MCF 10A (cell line): ENCODE data around the gene CCDC63. TPM values are rescaled to one million over a fixed set of nuclear protein-coding genes. Genes with fewer than 3 reads are reported as not detected.
A peak's percentile ranks its signal among the peaks of the same experiment; 100 is the strongest.

Experiments
- BruUV-seq: library from RNA; stranded (reverse); fragments of 400-500 nt; replicated peaks from 2 replicates; lab custom pipeline; 2021; lab: Mats Ljungman, UMichigan
- CTCF ChIA-PET: fragments of 300-600 bp; sonication (Branson Sonifier 250); formaldehyde crosslinking; extraction: SDS; loops from one replicate; lab custom pipeline; 2021; ENCODE audit warnings: antibody characterized with exemption, inconsistent platforms; lab: Yijun Ruan, JAX
- POLR2A ChIA-PET: fragments of 300-600, 350-650 bp; sonication (Branson Sonifier 250); formaldehyde crosslinking; extraction: SDS; loops from one replicate; lab custom pipeline; 2020; ENCODE audit warnings: antibody characterized with exemption, inconsistent platforms; lab: Yijun Ruan, JAX
- DNase-seq: peaks from one replicate; pipeline ENCODE4 v3.0.0-alpha.2; 2018; ENCODE audit not compliant: unreplicated experiment
- H3K27ac Mint-ChIP-seq: one replicate; pipeline ENCODE4 v1.8.0; 2022; ENCODE audit warnings: mild to moderate bottlenecking, low read depth, mixed read lengths; ENCODE audit not compliant: unreplicated experiment
- H3K27me3 Mint-ChIP-seq: one replicate; pipeline ENCODE4 v1.8.0; 2022; ENCODE audit warnings: mixed read lengths; ENCODE audit not compliant: insufficient read depth, unreplicated experiment
- H3K36me3 Mint-ChIP-seq: one replicate; pipeline ENCODE4 v1.8.0; 2022; ENCODE audit warnings: mild to moderate bottlenecking, moderate library complexity, mixed read lengths; ENCODE audit not compliant: insufficient read depth, unreplicated experiment
- H3K4me1 Mint-ChIP-seq: one replicate; pipeline ENCODE4 v1.8.0; 2022; ENCODE audit warnings: mixed read lengths; ENCODE audit not compliant: insufficient read depth, unreplicated experiment
- H3K4me3 Mint-ChIP-seq: one replicate; pipeline ENCODE4 v1.8.0; 2022; ENCODE audit warnings: mild to moderate bottlenecking, moderate library complexity, mixed read lengths; ENCODE audit not compliant: unreplicated experiment
- H3K9me3 Mint-ChIP-seq: one replicate; pipeline ENCODE4 v1.8.0; 2022; ENCODE audit warnings: mixed read lengths; ENCODE audit not compliant: unreplicated experiment
- intact Hi-C: fragments of 100-400 bp; cut with micrococcal nuclease; formaldehyde crosslinking; loops from 2 replicates; pipeline ENCODE4 v1.14.1; 2022
- total RNA-seq: library from RNA; stranded (reverse); gene quantifications from 2 replicates; pipeline ENCODE4 v1.2.3, GENCODE V29; 2022
- TF ChIP-seq, protein P1 (sequence below): fragments of 200-600 bp; IDR thresholded peaks from one replicate; pipeline ENCODE4 v1.8.0; 2022; ENCODE audit warnings: antibody characterized with exemption, mild to moderate bottlenecking; ENCODE audit not compliant: unreplicated experiment

Gene CCDC63
- total RNA-seq, 1 experiment from 2014 or later: not detected

DNA sequence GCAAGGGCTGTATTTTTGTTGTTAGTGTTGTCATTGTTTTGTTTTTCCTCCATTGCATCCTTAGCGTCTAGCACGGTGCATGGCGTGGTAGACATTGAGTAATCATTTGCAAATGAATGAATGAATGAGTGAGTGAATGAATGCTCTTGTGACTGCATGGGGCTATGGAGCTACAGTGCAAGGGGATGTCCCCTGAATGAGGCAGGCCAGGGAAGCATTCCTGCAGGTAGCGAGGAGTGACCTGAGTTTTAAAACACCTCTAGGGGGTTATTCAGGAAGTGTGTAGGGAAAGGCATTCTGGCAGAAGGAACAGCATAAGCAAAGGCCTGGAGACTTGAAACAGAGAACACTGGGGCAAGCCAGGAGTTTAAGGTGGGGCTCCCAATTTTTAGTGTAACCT is 56.7 kb downstream of the CCDC63 start:
- no peaks in the 10 kb centered on the region for H3K9me3 Mint-ChIP-seq
- no peak overlapping the region for H3K27ac Mint-ChIP-seq
- peaks cover 14% of the 10 kb centered on the region for H3K4me1 Mint-ChIP-seq
- DNase-seq: no peak
- H3K4me3 Mint-ChIP-seq: no peak overlapping the region
- no peaks in the 10 kb centered on the region for H3K27me3 Mint-ChIP-seq
- intact Hi-C loops: no loop called here
- POLR2A ChIA-PET: no interaction called here
- peaks cover 4% of the 10 kb centered on the region for H3K36me3 Mint-ChIP-seq
- TF ChIP-seq, protein P1, sequence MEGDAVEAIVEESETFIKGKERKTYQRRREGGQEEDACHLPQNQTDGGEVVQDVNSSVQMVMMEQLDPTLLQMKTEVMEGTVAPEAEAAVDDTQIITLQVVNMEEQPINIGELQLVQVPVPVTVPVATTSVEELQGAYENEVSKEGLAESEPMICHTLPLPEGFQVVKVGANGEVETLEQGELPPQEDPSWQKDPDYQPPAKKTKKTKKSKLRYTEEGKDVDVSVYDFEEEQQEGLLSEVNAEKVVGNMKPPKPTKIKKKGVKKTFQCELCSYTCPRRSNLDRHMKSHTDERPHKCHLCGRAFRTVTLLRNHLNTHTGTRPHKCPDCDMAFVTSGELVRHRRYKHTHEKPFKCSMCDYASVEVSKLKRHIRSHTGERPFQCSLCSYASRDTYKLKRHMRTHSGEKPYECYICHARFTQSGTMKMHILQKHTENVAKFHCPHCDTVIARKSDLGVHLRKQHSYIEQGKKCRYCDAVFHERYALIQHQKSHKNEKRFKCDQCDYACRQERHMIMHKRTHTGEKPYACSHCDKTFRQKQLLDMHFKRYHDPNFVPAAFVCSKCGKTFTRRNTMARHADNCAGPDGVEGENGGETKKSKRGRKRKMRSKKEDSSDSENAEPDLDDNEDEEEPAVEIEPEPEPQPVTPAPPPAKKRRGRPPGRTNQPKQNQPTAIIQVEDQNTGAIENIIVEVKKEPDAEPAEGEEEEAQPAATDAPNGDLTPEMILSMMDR: no peak
- no TSS peak for BruUV-seq
- CTCF ChIA-PET: interaction anchor here (0.7 kb wide), 1 partner anchor 509 kb away, joined by 3 read pairs; no protein-coding TSS in a partner anchor

GRCh38 chr12:110906083-110906482 is 59.3 kb downstream of the CCDC63 start:
- Mint-ChIP-seq H3K27me3 (no peaks in the 10 kb centered on the region), H3K9me3 (no peaks in the 10 kb centered on the region), H3K27ac (no peak overlapping the region), H3K4me3 (no peak overlapping the region), H3K36me3 (peaks cover 4% of the 10 kb centered on the region), H3K4me1 (peaks cover 15% of the 10 kb centered on the region)
- no TSS peak for BruUV-seq
- ChIA-PET POLR2A (no interaction called here), CTCF (interaction anchor here (1.3 kb wide), 1 partner anchor 12 kb away, joined by 4 read pairs; no protein-coding TSS in a partner anchor)
- TF ChIP-seq, protein P1: no peak
- intact Hi-C loops: no loop called here
- DNase-seq: no peak

GRCh38 chr12:110906516-110906915 is 59.7 kb downstream of the CCDC63 start:
- no peak overlapping the region for H3K4me3 Mint-ChIP-seq

DNA sequence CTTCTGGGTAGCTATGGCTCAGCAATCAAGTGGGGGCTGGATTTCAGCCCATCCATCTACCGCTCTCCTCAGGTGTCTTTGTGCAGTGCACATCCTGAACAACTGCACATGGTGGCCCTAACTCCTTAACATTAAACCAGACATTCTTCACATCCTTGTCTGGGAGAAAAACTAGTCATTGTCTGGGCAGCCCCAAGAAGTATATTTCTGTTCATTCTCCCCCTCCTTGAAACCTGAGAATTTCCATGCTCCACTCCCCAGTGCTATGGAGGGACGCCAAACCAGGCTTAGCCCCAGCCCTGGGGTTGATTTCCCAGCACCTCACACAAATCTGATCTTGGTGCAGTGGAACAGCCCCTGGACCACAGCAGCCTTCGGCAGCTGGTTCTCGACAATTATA is 60.2 kb downstream of the CCDC63 start:
- no peaks in the 10 kb centered on the region for H3K9me3 Mint-ChIP-seq
- no peaks in the 10 kb centered on the region for H3K27me3 Mint-ChIP-seq
- no peak for DNase-seq
- ChIA-PET CTCF (interaction anchor here (0.8 kb wide), 1 partner anchor 30 kb away, joined by 3 read pairs; no protein-coding TSS in a partner anchor), POLR2A (interaction anchor here (0.7 kb wide), 1 partner anchor 10 kb away, joined by 4 read pairs; no protein-coding TSS in a partner anchor)
- TF ChIP-seq, protein P1: no peak
- no TSS peak for BruUV-seq
- H3K4me1 Mint-ChIP-seq: peaks cover 15% of the 10 kb centered on the region
- intact Hi-C loops: no loop called here
- no peak overlapping the region for H3K4me3 Mint-ChIP-seq
- H3K36me3 Mint-ChIP-seq: peaks cover under 1% of the 10 kb centered on the region
- peak overlapping the region; percentile 32 for H3K27ac Mint-ChIP-seq

More at GRCh38 chr12:110906516-110906915, 59.7 kb downstream of the CCDC63 start:
- Mint-ChIP-seq H3K36me3 (peaks cover 4% of the 10 kb centered on the region), H3K27me3 (no peaks in the 10 kb centered on the region), H3K9me3 (no peaks in the 10 kb centered on the region), H3K4me1 (peaks cover 15% of the 10 kb centered on the region), H3K27ac (no peak overlapping the region)
- intact Hi-C loops: no loop called here
- DNase-seq: no peak
- POLR2A ChIA-PET: interaction anchor here (0.7 kb wide), 1 partner anchor 11 kb away, joined by 4 read pairs; no protein-coding TSS in a partner anchor
- TF ChIP-seq, protein P1: no peak
- BruUV-seq: no TSS peak
- CTCF ChIA-PET: interaction anchor here (0.8 kb wide), 1 partner anchor 31 kb away, joined by 3 read pairs; no protein-coding TSS in a partner anchor
